H4 (cell line): ENCODE results near the gene ATG4D. TPM values are rescaled to one million over a fixed set of nuclear protein-coding genes. Genes with fewer than 3 reads are reported as not detected.
A peak's percentile ranks its signal among the peaks of the same experiment; 100 is the strongest.

Source experiments
- DNase-seq: peaks from one replicate; pipeline ENCODE4 v3.0.0-alpha.2; 2015; ENCODE audit warnings: low spot score
- total RNA-seq: library from RNA; depleted of rRNA; stranded (reverse); fragments of >200 nt; shearing (Covaris generic); gene quantifications from 2 replicates; pipeline ENCODE4 v1.2.3, GENCODE V29; 2014; rRNA removed

ATG4D gene
- total RNA-seq, 1 experiment from 2014 or later, result 18.6 TPM

DNA sequence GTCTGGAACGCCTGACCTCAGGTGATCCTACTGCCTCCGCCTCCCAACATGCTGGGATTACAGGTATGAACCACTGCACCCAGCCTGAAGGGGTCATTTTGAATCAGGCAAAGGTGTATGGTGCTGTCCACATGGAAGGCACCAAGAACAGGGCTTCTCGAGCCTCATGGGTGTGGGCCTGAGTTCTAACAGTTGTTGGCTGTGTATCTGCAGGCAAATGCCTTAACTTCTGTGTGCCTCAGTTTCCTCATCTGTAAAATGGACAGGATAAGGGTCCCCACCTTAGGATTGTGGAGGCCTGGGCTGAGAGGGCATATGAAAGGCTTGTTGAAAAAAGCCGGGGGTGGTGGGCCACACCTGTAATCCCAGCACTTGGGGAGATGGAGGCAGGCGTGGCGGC, 34.2 kb downstream of the ATG4D start:
- no peak for DNase-seq

- DNase-seq, result peak; percentile 74
These were observed 37.4 kb downstream of the ATG4D start for GRCh38 chr19:10580979-10581631.

DNA sequence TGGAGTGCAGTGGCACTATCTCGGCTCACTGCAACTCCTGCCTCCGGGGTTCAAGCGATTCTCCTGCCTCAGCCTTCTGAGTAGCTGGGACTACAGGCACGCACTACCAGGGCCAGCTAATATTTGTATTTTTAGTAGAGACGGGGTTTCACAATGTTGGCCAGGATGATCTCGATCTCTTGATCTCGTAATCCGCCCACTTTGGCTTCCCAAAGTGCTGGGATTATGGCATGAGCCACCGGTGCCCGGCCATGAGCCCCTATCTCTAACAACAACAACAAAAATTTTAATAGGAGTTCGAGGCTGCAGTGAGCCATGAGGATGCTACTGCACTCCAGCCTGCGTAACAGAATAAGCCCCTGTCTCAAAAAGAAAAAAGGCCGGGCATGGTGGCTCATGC, 38.4 kb downstream of the ATG4D start:
- DNase-seq, result no peak

GRCh38 chr19:10583036-10583776, 39.5 kb downstream of the ATG4D start:
- DNase-seq, result no peak

GRCh38 chr19:10586396-10586795, 42.7 kb downstream of the ATG4D start:
- no peak for DNase-seq

- DNase-seq, result no peak
These were observed 43.5 kb downstream of the ATG4D start, which contains the start of gene AP1M2 for GRCh38 chr19:10587022-10587838. Gene AP1M2, minus strand, starts transcription at chr19:10587312. Its CDS starts 81 bp downstream, at chr19:10587231.

- no peak for DNase-seq
These were observed 44.1 kb downstream of the ATG4D start for GRCh38 chr19:10587839-10588150.

DNA sequence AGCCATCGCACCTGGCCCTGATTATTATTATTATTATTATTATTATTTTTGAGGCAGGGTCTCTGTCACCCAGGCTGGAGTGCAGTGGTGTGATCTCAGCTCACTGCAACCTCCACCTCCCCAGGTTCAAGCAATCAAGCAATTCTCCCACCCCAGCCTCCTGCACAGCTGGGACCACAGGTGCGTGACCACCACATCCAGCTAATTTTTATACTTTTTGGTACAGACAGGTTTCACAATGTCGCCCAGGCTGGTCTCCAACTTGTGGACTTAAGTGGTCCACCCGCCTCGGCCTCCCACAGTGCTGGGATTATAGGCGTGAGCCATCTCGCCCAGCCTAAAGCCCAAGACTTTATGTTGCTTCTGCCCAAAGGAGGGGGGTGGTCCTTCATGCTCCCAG, 49.4 kb downstream of the ATG4D start:
- no peak for DNase-seq

- no peak for DNase-seq
These were observed 50.3 kb downstream of the ATG4D start for GRCh38 chr19:10593820-10594637.

DNA sequence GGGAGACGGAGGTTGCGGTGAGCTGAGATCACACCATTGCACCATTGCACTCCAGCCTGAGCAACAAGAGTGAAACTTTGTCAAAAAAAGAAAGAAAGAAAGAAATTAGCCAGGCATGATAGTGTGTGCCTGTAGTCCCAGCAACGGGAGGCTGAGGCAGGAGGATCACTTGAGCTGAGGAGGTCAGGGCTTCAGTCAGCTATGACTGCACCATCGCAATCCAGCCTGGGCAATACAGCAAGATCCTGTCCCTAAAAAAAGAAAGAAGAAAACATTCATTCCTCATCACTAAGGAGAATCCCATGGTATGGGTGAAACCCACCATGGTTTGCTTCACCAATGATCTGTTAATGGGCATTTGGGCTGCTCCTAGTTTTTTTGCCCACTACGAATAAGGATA, 56.4 kb downstream of the ATG4D start:
- no peak for DNase-seq

DNA sequence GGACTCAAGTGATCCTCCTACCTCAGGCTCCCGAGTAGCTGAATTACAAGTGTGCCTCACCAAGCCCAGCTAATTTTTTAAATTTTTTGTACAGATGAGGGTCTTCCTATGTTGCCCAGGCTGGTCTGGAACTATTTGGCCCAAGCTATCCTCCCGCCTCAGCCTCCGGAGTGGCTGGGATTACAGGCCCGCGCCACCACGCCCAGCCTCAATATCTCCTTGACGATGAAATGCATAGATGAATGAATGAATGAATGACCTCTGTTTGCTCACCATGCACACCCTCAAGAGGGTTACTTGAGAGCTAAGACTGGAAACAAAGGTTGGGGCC, 58.3 kb downstream of the ATG4D start:
- no peak for DNase-seq

DNA sequence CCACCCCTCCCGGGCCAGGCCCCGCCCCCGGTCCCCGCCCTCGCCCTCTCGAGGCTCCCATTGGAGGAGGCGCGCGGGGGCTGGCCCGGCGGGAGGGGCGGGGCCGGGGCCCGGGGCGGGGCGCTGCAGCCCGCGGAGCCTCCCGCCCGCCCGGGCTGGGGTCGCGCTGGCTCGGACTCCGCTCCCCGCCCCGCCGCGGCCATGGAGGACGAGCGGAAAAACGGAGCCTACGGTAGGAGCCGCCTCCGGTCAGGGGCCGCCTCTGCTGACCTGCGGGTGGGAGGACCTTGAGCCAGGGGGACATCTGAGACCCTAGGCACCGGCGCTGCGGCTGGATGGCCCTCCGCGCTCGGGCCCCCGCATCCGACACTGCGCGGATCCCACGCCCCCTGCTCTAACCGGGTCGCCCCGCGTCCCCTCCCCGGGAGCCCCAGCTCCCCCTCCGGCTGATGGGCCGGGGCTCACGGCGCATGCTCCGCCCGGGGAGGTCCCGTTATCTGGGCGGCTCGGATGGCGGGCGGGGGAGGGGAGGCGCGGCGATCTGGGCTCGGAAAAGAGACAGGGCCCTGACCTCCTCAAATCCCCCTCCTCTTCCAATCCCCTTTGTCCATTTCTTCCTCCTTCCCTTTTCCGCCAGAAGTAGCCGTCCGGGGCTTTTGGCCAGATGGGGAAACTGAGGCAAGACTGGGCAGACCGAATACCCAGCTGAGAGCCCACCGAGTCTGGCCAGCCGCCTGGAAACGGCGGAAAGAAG, 58.8 kb downstream of the ATG4D start:
- no peak for DNase-seq

Other genes starting within 250 kb of the ATG4D start
- 0.18 and 1.8 TPM in 2 replicates for gene ZGLP1, start 234.1 kb upstream of the ATG4D start, total RNA-seq
- 23.6 and 40.0 TPM in 2 replicates for gene FDX2, start 227.9 kb upstream of the ATG4D start, total RNA-seq
- gene RAVER1, start 210.4 kb upstream of the ATG4D start, total RNA-seq, result 7.1 and 8.2 TPM in 2 replicates
- 7.3 and 11.2 TPM in 2 replicates for gene ICAM3, start 204.3 kb upstream of the ATG4D start, total RNA-seq
- gene TYK2, start 163.3 kb upstream of the ATG4D start, total RNA-seq, result 28.2 and 37.1 TPM in 2 replicates
- gene CDC37, start 140.4 kb upstream of the ATG4D start, total RNA-seq, result 105 and 132 TPM in 2 replicates
- gene PDE4A, start 123.4 kb upstream of the ATG4D start, total RNA-seq, result 1.0 and 1.1 TPM in 2 replicates
- 40.9 and 43.3 TPM in 2 replicates for gene KEAP1, start 40.5 kb upstream of the ATG4D start, total RNA-seq
- 1.0 and 1.7 TPM in 2 replicates for gene S1PR5, start 26.5 kb upstream of the ATG4D start, total RNA-seq
- 7.7 and 8.3 TPM in 2 replicates for gene KRI1, start 22.1 kb downstream of the ATG4D start, total RNA-seq
- 3.2 and 5.2 TPM in 2 replicates for gene CDKN2D, start 25.1 kb downstream of the ATG4D start, total RNA-seq
- gene AP1M2, start 43.4 kb downstream of the ATG4D start, total RNA-seq, result 7.8 and 14.8 TPM in 2 replicates
- gene SLC44A2, start 81.6 kb downstream of the ATG4D start, total RNA-seq, result 9.9 and 11.8 TPM in 2 replicates
- 107 and 109 TPM in 2 replicates for gene ILF3, start 110.4 kb downstream of the ATG4D start, total RNA-seq
- 21.4 and 29.6 TPM in 2 replicates for gene QTRT1, start 157.5 kb downstream of the ATG4D start, total RNA-seq
- 24.3 and 31.0 TPM in 2 replicates for gene DNM2, start 174.2 kb downstream of the ATG4D start, total RNA-seq